ENCODE results near the gene CFDP1. TPM values are rescaled to one million over a fixed set of nuclear protein-coding genes. Genes with fewer than 3 reads are reported as not detected.

Gene CFDP1
- total RNA-seq, 6 experiments from 2014 or later = 23.9 to 43.3 (median 36.0) TPM

DNA sequence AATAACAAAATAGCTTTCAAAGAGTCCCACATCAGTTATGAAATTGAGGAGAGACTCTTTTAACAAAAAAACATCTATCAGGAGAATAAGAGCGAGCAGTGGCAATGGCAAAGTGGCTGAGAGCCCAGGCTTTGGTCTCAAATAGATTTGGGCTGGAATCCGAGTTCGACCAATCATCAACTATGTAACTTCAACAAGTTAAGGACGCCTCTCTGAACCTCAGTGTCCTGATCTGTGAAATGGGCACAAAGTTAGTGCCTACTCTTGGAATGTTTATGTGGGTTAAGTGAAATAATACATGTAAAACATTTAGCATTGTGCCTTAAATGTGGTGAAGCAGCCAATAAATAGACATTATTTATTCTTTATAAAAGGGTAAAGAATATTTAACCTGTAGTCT lies 45.4 kb downstream of the CFDP1 start:
- Histone ChIP-seq H3K4me1 (peaks cover 0 to 17% (median 3%) of the 10 kb centered on the region in 4 donors), H3K4me3 (no peak overlapping the region), H3K27me3 (no peaks in the 10 kb centered on the region), H3K36me3 (peaks cover 0 to 4% (median 0%) of the 10 kb centered on the region in 4 donors), H3K9me3 (no peaks in the 10 kb centered on the region), H3K27ac (no peak overlapping the region)
- 82% methylated on average over 4 of the region's 4 CpGs for WGBS (ENCODE audit: insufficient coverage, low coverage, low lambda C conversion rate, missing lambda C conversion rate)
- TF ChIP-seq, protein P1, sequence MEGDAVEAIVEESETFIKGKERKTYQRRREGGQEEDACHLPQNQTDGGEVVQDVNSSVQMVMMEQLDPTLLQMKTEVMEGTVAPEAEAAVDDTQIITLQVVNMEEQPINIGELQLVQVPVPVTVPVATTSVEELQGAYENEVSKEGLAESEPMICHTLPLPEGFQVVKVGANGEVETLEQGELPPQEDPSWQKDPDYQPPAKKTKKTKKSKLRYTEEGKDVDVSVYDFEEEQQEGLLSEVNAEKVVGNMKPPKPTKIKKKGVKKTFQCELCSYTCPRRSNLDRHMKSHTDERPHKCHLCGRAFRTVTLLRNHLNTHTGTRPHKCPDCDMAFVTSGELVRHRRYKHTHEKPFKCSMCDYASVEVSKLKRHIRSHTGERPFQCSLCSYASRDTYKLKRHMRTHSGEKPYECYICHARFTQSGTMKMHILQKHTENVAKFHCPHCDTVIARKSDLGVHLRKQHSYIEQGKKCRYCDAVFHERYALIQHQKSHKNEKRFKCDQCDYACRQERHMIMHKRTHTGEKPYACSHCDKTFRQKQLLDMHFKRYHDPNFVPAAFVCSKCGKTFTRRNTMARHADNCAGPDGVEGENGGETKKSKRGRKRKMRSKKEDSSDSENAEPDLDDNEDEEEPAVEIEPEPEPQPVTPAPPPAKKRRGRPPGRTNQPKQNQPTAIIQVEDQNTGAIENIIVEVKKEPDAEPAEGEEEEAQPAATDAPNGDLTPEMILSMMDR (IDR thresholded peaks at IDR 0.05) = no peak
- TF ChIP-seq POLR2A (IDR thresholded peaks at IDR 0.05) = no peak
- no peak for DNase-seq
- no peak for ATAC-seq
- intact Hi-C loops (cut with DNase I) = loop anchor here (5.0 to 10.0 kb wide), 2 partner anchors 153 to 156 kb away; no protein-coding TSS in a partner anchor

GRCh38 chr16:75385507-75386152 lies 47.7 kb downstream of the CFDP1 start:
- Histone ChIP-seq H3K27me3 (no peaks in the 10 kb centered on the region), H3K4me1 (peaks cover 0 to 16% (median 0%) of the 10 kb centered on the region in 4 donors), H3K27ac (no peak overlapping the region), H3K4me3 (no peak overlapping the region), H3K9me3 (no peaks in the 10 kb centered on the region), H3K36me3 (peaks cover 0 to 2% (median 0%) of the 10 kb centered on the region in 4 donors)
- 26% methylated on average over 5 of the region's 5 CpGs for WGBS (ENCODE audit: insufficient coverage, low coverage, low lambda C conversion rate, missing lambda C conversion rate)
- DNase-seq = no peak
- intact Hi-C loops (cut with DNase I) = loop anchor here (5.0 to 10.0 kb wide), 2 partner anchors 151 to 153 kb away; no protein-coding TSS in a partner anchor
- ATAC-seq = peak; percentile 49 to 82 (median 60)
- TF ChIP-seq POLR2A (IDR thresholded peaks at IDR 0.05) = no peak
- TF ChIP-seq, protein P1 (IDR thresholded peaks at IDR 0.05) = peak; percentile 73 to 84 (median 76)

GRCh38 chr16:75383141-75383540 lies 50.2 kb downstream of the CFDP1 start:
- no peak for TF ChIP-seq POLR2A (IDR thresholded peaks at IDR 0.05)
- TF ChIP-seq, protein P1 (IDR thresholded peaks at IDR 0.05) = no peak
- DNase-seq = no peak
- Histone ChIP-seq H3K36me3 (no peaks in the 10 kb centered on the region), H3K9me3 (no peaks in the 10 kb centered on the region), H3K4me3 (no peak overlapping the region), H3K27ac (no peak overlapping the region), H3K4me1 (peaks cover 0 to 8% (median 3%) of the 10 kb centered on the region in 4 donors), H3K27me3 (no peaks in the 10 kb centered on the region)
- intact Hi-C loops (cut with DNase I) = loop anchor here in 1 of 2 donors (10.0 kb wide), 1 partner anchor 148 kb away; no protein-coding TSS in a partner anchor
- 88% methylated on average over 1 of the region's 1 CpG for WGBS (ENCODE audit: insufficient coverage, low coverage, low lambda C conversion rate, missing lambda C conversion rate)
- ATAC-seq = no peak

- Histone ChIP-seq H3K36me3 (no peaks in the 10 kb centered on the region), H3K27ac (no peak overlapping the region), H3K27me3 (no peaks in the 10 kb centered on the region), H3K9me3 (no peaks in the 10 kb centered on the region), H3K4me1 (peaks cover 0 to 11% (median 3%) of the 10 kb centered on the region in 4 donors), H3K4me3 (no peak overlapping the region)
- DNase-seq (no peak), ATAC-seq (no peak)
- TF ChIP-seq POLR2A (IDR thresholded peaks at IDR 0.05) = no peak
- TF ChIP-seq, protein P1 (IDR thresholded peaks at IDR 0.05) = no peak
- intact Hi-C loops (cut with DNase I) = loop anchor here in 1 of 2 donors (10.0 kb wide), 1 partner anchor 148 kb away; no protein-coding TSS in a partner anchor
- WGBS (ENCODE audit: insufficient coverage, low coverage, low lambda C conversion rate, missing lambda C conversion rate) = 90% methylated on average over 2 of the region's 2 CpGs
Measured at GRCh38 chr16:75382611-75383010, 50.7 kb downstream of the CFDP1 start.
